H1 (cell line): ENCODE data around the gene NOXO1. TPM values are rescaled to one million over a fixed set of nuclear protein-coding genes. Genes with fewer than 3 reads are reported as not detected.

ENCODE experiments used
- CTCF ChIA-PET: fragments of 300-600 bp; sonication (Branson Sonifier 250); formaldehyde crosslinking; loops from one replicate; lab custom pipeline; 2021; ENCODE audit not compliant: partially characterized antibody; lab: Charles Lee
- POLR2A ChIA-PET: fragments of 300-600 bp; sonication (Branson Sonifier 250); formaldehyde crosslinking; loops from one replicate; lab custom pipeline; 2021; ENCODE audit warnings: inconsistent platforms; ENCODE audit not compliant: partially characterized antibody; lab: Charles Lee
- DNase-seq, 2 experiments: peaks; one replicate each; pipeline versions ENCODE4 v3.0.0 to v3.0.0-alpha.2; 2010 to 2022; ENCODE audit warnings: low spot score in 2 of 2, low read depth in 1 of 2, mixed read lengths in 1 of 2
- FAIRE-seq: peaks from 2 replicates; lab custom pipeline; 2011; peaks lifted over from hg19 to GRCh38; lab: Jason Lieb, UNC
- H2AFZ ChIP-seq: 2 replicates; pipeline ENCODE4 v1.8.1; 2012; ENCODE audit warnings: low read length, inconsistent platforms
- H2AK5ac ChIP-seq: 2 replicates; pipeline ENCODE4 v1.6.1; 2013; ENCODE audit warnings: low read depth, low read length
- H2BK120ac ChIP-seq: replicated peaks from 2 replicates; pipeline ENCODE3; 2013; ENCODE audit warnings: low read depth, low read length, inconsistent platforms
- H2BK12ac ChIP-seq: 2 replicates; pipeline ENCODE4 v1.6.1; 2013; ENCODE audit warnings: low read depth, low read length
- H2BK15ac ChIP-seq: 2 replicates; pipeline ENCODE4 v1.6.1; 2013; ENCODE audit warnings: low read length
- H2BK20ac ChIP-seq: 2 replicates; pipeline ENCODE4 v1.6.1; 2013; ENCODE audit warnings: low read length
- H2BK5ac ChIP-seq: 2 replicates; pipeline ENCODE4 v1.6.1; 2013; ENCODE audit warnings: low read depth, low read length
- H3K14ac ChIP-seq: 2 replicates; pipeline ENCODE4 v1.6.1; 2013; ENCODE audit warnings: inconsistent platforms; ENCODE audit not compliant: insufficient read length
- H3K18ac ChIP-seq: 2 replicates; pipeline ENCODE4 v1.6.1; 2013; ENCODE audit warnings: low read length; ENCODE audit errors: extremely low read depth
- H3K23ac ChIP-seq: 2 replicates; pipeline ENCODE4 v1.6.1; 2013; ENCODE audit warnings: inconsistent platforms; ENCODE audit not compliant: insufficient read length
- H3K23me2 ChIP-seq: 2 replicates; pipeline ENCODE4 v1.6.1; 2013; ENCODE audit warnings: low read depth, low read length
- H3K27ac ChIP-seq: 2 replicates; pipeline ENCODE4 v1.6.1; 2011; ENCODE audit warnings: low read depth, low read length, inconsistent platforms
- H3K27me3 ChIP-seq, 4 experiments: replicated peaks in 1 of 4; 1 replicate in 1 of 4; 2 replicates in 3 of 4; pipeline versions ENCODE4 v1.6.1 to v1.8.1; 2011 to 2013; ENCODE audit warnings: low read length in 3 of 4, mild to moderate bottlenecking in 3 of 4, inconsistent platforms in 2 of 4, mixed read lengths in 2 of 4, moderate library complexity in 1 of 4; ENCODE audit not compliant: control insufficient read depth in 3 of 4, insufficient read depth in 3 of 4; ENCODE audit errors: extremely low read depth in 1 of 4
- H3K36me3 ChIP-seq, 4 experiments: 2 replicates each; pipeline versions ENCODE4 v1.6.1 to v1.8.1; 2011 to 2013; ENCODE audit warnings: mild to moderate bottlenecking in 4 of 4, low read length in 3 of 4, moderate library complexity in 2 of 4, control low read depth in 1 of 4, inconsistent platforms in 1 of 4; ENCODE audit not compliant: insufficient read depth in 4 of 4, control insufficient read depth in 2 of 4
- H3K4ac ChIP-seq: replicated peaks from 2 replicates; pipeline ENCODE3; 2013; ENCODE audit warnings: low read length, low read depth, mixed read lengths, inconsistent platforms; ENCODE audit not compliant: insufficient read length
- H3K4me1 ChIP-seq, 4 experiments: replicated peaks in 1 of 4; 1 replicate in 1 of 4; 2 replicates in 3 of 4; pipeline versions ENCODE4 v1.6.1 to v1.8.1; 2011 to 2013; ENCODE audit warnings: low read length in 3 of 4, inconsistent platforms in 2 of 4, mixed read lengths in 1 of 4; ENCODE audit not compliant: insufficient read depth in 4 of 4, control insufficient read depth in 3 of 4
- H3K4me2 ChIP-seq, 2 experiments: 2 replicates each; pipeline versions ENCODE4 v1.6.1 to v1.8.1; 2011 to 2013; ENCODE audit warnings: low read depth in 2 of 2, low read length in 2 of 2, control low read depth in 1 of 2, inconsistent platforms in 1 of 2, mild to moderate bottlenecking in 1 of 2; ENCODE audit not compliant: insufficient read depth in 1 of 2
- H3K4me3 ChIP-seq, 4 experiments: fragments of 200-600, 300-600 bp in 1 of 4; sonication (generic), shearing (Covaris generic), sonication (Bioruptor Twin) in 1 of 4; 2 replicates each; pipeline versions ENCODE4 v1.5.1 to v1.8.1; 2011 to 2016; ENCODE audit warnings: low read length in 4 of 4, low read depth in 3 of 4, control low read depth in 2 of 4, inconsistent platforms in 2 of 4, mild to moderate bottlenecking in 2 of 4, mixed read lengths in 1 of 4, moderate library complexity in 1 of 4; ENCODE audit not compliant: insufficient read depth in 2 of 4; ENCODE audit errors: extremely low read depth in 1 of 4
- H3K56ac ChIP-seq: replicated peaks from 2 replicates; pipeline ENCODE3; 2013; ENCODE audit warnings: low read depth, mild to moderate bottlenecking, mixed read lengths, low read length, inconsistent platforms; ENCODE audit not compliant: insufficient read length
- H3K79me1 ChIP-seq: 2 replicates; pipeline ENCODE4 v1.6.1; 2013; ENCODE audit warnings: low read depth, low read length, control low read depth
- H3K79me2 ChIP-seq, 2 experiments: 2 replicates each; pipeline versions ENCODE4 v1.6.1 to v1.8.1; 2012 to 2013; ENCODE audit warnings: low read length in 2 of 2, mild to moderate bottlenecking in 2 of 2, inconsistent platforms in 1 of 2; ENCODE audit not compliant: insufficient read depth in 2 of 2, control insufficient read depth in 1 of 2
- H3K9ac ChIP-seq, 4 experiments: replicated peaks in 1 of 4; 1 replicate in 1 of 4; 2 replicates in 3 of 4; pipeline versions ENCODE4 v1.6.1 to v1.8.1; 2011 to 2013; ENCODE audit warnings: low read depth in 3 of 4, low read length in 3 of 4, control low read depth in 2 of 4, mild to moderate bottlenecking in 2 of 4, moderate library complexity in 2 of 4, inconsistent platforms in 1 of 4; ENCODE audit errors: extremely low read depth in 1 of 4
- H3K9me3 ChIP-seq, 2 experiments: 2 replicates each; pipeline versions ENCODE4 v1.6.1 to v1.8.1; 2012 to 2013; ENCODE audit warnings: mild to moderate bottlenecking in 2 of 2, moderate library complexity in 2 of 2, control low read depth in 1 of 2, inconsistent platforms in 1 of 2, low read depth in 1 of 2, low read length in 1 of 2, mixed read lengths in 1 of 2; ENCODE audit not compliant: insufficient read depth in 2 of 2
- H4K20me1 ChIP-seq, 2 experiments: replicated peaks in 1 of 2; 2 replicates each; pipeline versions ENCODE3 to v1.8.1; 2011 to 2013; ENCODE audit warnings: inconsistent platforms in 2 of 2, low read length in 2 of 2, mild to moderate bottlenecking in 1 of 2; ENCODE audit not compliant: insufficient read depth in 2 of 2, control insufficient read depth in 1 of 2
- H4K5ac ChIP-seq: 2 replicates; pipeline ENCODE4 v1.6.1; 2013; ENCODE audit warnings: low read length, low read depth, mixed read lengths, inconsistent platforms; ENCODE audit not compliant: insufficient read length
- H4K8ac ChIP-seq: 2 replicates; pipeline ENCODE4 v1.8.0; 2013; ENCODE audit warnings: mild to moderate bottlenecking, moderate library complexity, low read length, inconsistent platforms; ENCODE audit not compliant: insufficient read depth; ENCODE audit errors: extremely low read depth
- H4K91ac ChIP-seq: replicated peaks from 2 replicates; pipeline ENCODE3; 2013; ENCODE audit warnings: low read length, mixed read lengths, inconsistent platforms; ENCODE audit not compliant: insufficient read length
- CBX8 ChIP-seq: fragments of 300-800, 300-1000 bp; sonication (generic); IDR thresholded peaks from 2 replicates; pipeline ENCODE4 v1.7.1; 2016; ENCODE audit warnings: low read depth, low read length, borderline replicate concordance
- SP4 ChIP-seq: IDR thresholded peaks from 2 replicates; pipeline ENCODE4 v1.6.1; 2012; ENCODE audit warnings: low read length, inconsistent platforms
- WGBS, 2 experiments: shearing (Covaris generic) in 1 of 2; methylation state at CpG; one replicate each; pipeline versions ENCODE4 v1.1.6 to v1.1.7; 2013 to 2015; ENCODE audit warnings: low lambda C conversion rate in 2 of 2, mixed read lengths in 2 of 2, inconsistent platforms in 1 of 2, low coverage in 1 of 2, missing lambda C conversion rate in 1 of 2; ENCODE audit not compliant: insufficient replicate concordance in 2 of 2, insufficient coverage in 1 of 2, insufficient read length in 1 of 2; ENCODE audit errors: extremely low coverage in 1 of 2, missing lambda C conversion rate in 1 of 2; 5-methylcytosine and 5-hydroxymethylcytosine counted together
- polyA plus RNA-seq, 7 experiments: library from polyadenylated mRNA; depleted of rRNA in 3 of 7; stranded (reverse) in 5 of 7; unstranded in 2 of 7; fragments of >200 nt in 5 of 7; fragments of 200-250 nt in 2 of 7; gene quantifications; 1 replicate in 5 of 7; 2 replicates in 1 of 7; 4 replicates in 1 of 7; pipeline versions ENCODE4 v1.2.1 to v1.2.3, GENCODE V29; 2011 to 2013; ENCODE audit warnings: missing spikeins in 2 of 7, mixed read lengths in 2 of 7
- total RNA-seq: library from RNA; stranded (reverse); fragmentation: NEBNext Ultra II Directional; extraction: Animal tissue kit (Norgen Biotek cat#: 25700); gene quantifications from 2 replicates; pipeline ENCODE4 v1.2.1, GENCODE V29; 2021

Gene NOXO1
- total and polyA plus RNA-seq, 2 of the 8 experiments (the other 6 are each of a cell fraction or from before 2014, with no cell fraction given) = 1.3 to 2.5 TPM

DNA sequence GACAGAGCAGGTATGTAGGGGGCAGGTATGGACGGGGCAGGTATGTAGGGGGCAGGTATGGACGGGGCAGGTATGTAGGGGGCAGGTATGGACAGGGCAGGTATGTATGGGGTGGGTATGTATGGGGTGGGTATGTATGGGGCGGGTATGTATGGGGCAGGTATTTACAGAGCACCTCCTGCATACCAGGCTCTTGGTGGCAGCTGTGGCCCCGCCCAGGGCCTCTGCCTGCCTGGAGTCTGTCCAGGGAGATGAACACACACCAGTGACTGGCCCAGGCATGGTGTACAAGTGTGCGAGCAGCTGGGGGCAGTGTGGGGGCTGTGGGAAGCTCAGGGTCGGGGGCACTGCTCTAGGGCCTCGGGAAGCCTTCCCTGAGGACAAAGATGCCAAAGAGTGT lies 31.2 kb downstream of the NOXO1 start:
- Histone ChIP-seq H2BK20ac (no peak overlapping the region), H3K27ac (no peak overlapping the region), H2BK5ac (no peak overlapping the region), H3K4me1 (peaks cover 0 to 3% (median 0%) of the 10 kb centered on the region in 4 experiments; a peak in 3 of 7 replicates), H3K27me3 (no peaks in the 10 kb centered on the region), H3K4me3 (no peak overlapping the region), H3K14ac (no peak overlapping the region), H4K5ac (no peak overlapping the region), H4K91ac (no peak overlapping the region), H3K56ac (no peak overlapping the region), H2BK15ac (no peak overlapping the region), H2AFZ (no peak overlapping the region), H4K8ac (no peak overlapping the region), H3K79me2 (no peaks in the 10 kb centered on the region), H3K36me3 (no peaks in the 10 kb centered on the region), H3K4ac (no peak overlapping the region), H3K4me2 (no peak overlapping the region), H3K79me1 (no peaks in the 10 kb centered on the region), H4K20me1 (peaks cover 0 to 4% of the 10 kb centered on the region in 2 experiments), H3K9me3 (no peaks in the 10 kb centered on the region), H2BK12ac (no peak overlapping the region), H2AK5ac (no peak overlapping the region), H3K9ac (no peak overlapping the region; a peak in 1 of 7 replicates), H2BK120ac (no peak overlapping the region), H3K23ac (no peak overlapping the region), H3K23me2 (no peaks in the 10 kb centered on the region), H3K18ac (no peak overlapping the region)
- WGBS, 2 experiments = 100% methylated on average over 3 of the region's 7 CpGs; no CpG with 5 or more reads in 1 of the 2 experiments
- ChIA-PET POLR2A (interaction anchor here (0.9 to 19.8 kb wide), 3 partner anchors 6 to 21 kb away, joined by 3 to 336 read pairs (median 165); partner anchors contain the start of genes MSRB1, NDUFB10, RNF151 and RPS2), CTCF (interaction anchor here (1.4 to 6.5 kb wide), 3 partner anchors 8 to 86 kb away, joined by 5 to 62 read pairs (median 7); partner anchors contain the start of gene MSRB1)
- TF ChIP-seq CBX8 = no peak
- no peak for TF ChIP-seq SP4
- DNase-seq = no peak
- FAIRE-seq = no peak
